Measurements from ENCODE around the gene CMSS1. TPM values are rescaled to one million over a fixed set of nuclear protein-coding genes. Genes with fewer than 3 reads are reported as not detected.

Gene CMSS1
- total RNA-seq, 1 experiment from 2014 or later = 98.6 TPM

DNA sequence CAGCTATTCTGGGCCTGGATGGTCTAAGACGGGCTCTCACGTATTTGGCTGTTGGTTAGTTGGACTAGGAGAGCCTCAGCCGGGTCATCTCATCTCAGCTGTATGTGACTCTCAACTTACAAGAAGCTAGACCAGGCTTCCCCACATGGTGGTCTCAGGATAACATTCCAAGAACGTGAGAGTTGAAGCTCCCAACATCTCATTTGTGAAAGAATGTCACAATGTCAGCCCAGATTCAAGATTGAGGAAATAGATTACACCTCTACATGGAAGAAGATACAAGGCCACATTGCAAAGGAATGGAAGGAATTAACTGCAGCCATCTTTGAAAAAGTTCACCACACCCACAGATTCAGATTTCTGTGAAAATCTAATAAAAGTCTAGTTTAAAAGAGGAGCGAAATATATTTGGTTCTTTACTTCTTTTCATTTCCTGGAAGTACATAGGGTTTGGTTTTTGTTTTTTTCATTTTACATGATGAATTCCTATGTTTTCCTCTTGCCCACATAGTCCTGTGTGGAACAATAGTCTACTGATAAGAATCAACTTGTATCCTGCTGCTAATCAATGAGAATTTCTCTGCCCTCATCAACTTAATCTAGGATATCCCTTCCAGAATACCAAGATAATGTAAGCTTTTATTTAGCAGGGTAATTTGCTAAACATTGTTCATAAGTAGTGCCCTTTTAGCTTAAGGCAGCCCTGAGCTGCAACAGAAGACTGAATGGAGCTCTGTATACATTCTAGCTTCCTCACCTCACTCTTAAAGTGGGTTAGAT is 116.5 kb downstream of the CMSS1 start:
- Histone ChIP-seq H3K27me3 (replicated peaks; ENCODE audit: insufficient read depth, low read depth, low read length, poor library complexity) (no peaks in the 10 kb centered on the region), H3K4me1 (ENCODE audit: insufficient read depth, low read length, poor library complexity, severe bottlenecking) (peaks cover 13% of the 10 kb centered on the region), H3K27ac (ENCODE audit: low read depth, low read length, poor library complexity, severe bottlenecking) (no peak overlapping the region), H3K4me3 (ENCODE audit: low read depth, low read length, poor library complexity, severe bottlenecking) (no peak overlapping the region), H3K36me3 (ENCODE audit: insufficient read depth, low read length, poor library complexity, severe bottlenecking) (no peaks in the 10 kb centered on the region), H3K9me3 (ENCODE audit: low read depth, low read length, poor library complexity, severe bottlenecking) (no peaks in the 10 kb centered on the region)
- TF ChIP-seq EZH2 (IDR thresholded peaks at IDR 0.05; ENCODE audit: borderline replicate concordance, low read depth, low read length, poor library complexity, severe bottlenecking) = no peak
- TF ChIP-seq CTCF (conservative IDR thresholded peaks at IDR 0.05; ENCODE audit: low read depth, low read length) = no peak
- BruUV-seq (replicated peaks) = no TSS peak
- intact Hi-C loops (cut with micrococcal nuclease; ENCODE audit: unreplicated experiment) = no loop called here
- ChIA-PET CTCF (no interaction called here), POLR2A (ENCODE audit: low non-redundant PET) (no interaction called here)
- DNase-seq (ENCODE audit: low spot score) = no peak

DNA sequence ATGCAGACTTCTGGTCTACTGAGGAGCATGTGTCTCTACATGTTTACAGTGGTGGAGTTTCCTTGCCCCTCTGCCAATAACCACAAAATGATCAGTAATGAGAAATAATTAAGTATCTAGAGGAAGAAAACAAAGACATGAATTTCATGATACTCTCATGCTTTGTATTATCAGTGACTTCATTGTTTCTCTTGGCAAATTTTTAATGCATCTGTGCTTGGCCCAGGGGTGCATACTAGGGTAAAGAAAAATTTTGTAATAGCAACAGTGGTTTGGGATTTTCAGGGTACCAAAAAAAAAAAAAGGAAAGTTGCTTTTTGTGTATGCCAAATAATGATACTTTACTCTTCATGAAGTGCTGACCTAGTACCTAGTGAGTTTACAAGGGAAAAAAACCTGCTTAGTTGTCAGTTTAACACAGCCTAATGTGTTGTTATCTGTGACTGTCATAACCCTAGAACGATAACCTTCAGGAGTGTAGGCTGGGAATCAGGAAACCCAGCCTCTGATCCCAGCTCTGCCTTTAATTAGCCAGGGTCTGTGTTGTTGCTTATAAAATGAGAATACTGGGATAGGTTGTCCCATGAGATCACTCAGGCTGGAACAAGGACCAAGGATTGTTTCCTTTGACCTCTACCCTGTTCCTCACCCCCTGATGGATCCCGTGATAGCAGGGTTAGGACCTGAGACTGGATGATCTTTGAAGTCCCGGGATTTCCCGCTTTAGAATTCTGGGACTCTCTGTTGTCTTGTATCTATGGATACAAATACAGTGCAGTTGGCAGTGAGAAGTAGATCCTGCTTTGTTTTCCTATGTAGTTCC is 117.5 kb downstream of the CMSS1 start:
- intact Hi-C loops (cut with micrococcal nuclease; ENCODE audit: unreplicated experiment) = no loop called here
- no peaks in the 10 kb centered on the region for H3K27me3 ChIP-seq (replicated peaks; ENCODE audit: insufficient read depth, low read depth, low read length, poor library complexity)
- no peak overlapping the region for H3K27ac ChIP-seq (ENCODE audit: low read depth, low read length, poor library complexity, severe bottlenecking)
- no peak for DNase-seq (ENCODE audit: low spot score)
- H3K9me3 ChIP-seq (ENCODE audit: low read depth, low read length, poor library complexity, severe bottlenecking) = no peaks in the 10 kb centered on the region
- CTCF ChIA-PET = no interaction called here
- TF ChIP-seq EZH2 (IDR thresholded peaks at IDR 0.05; ENCODE audit: borderline replicate concordance, low read depth, low read length, poor library complexity, severe bottlenecking) (no peak), CTCF (conservative IDR thresholded peaks at IDR 0.05; ENCODE audit: low read depth, low read length) (no peak)
- BruUV-seq (replicated peaks) = no TSS peak
- H3K4me3 ChIP-seq (ENCODE audit: low read depth, low read length, poor library complexity, severe bottlenecking) = no peak overlapping the region
- POLR2A ChIA-PET (ENCODE audit: low non-redundant PET) = no interaction called here
- H3K36me3 ChIP-seq (ENCODE audit: insufficient read depth, low read length, poor library complexity, severe bottlenecking) = no peaks in the 10 kb centered on the region
- peaks cover 13% of the 10 kb centered on the region for H3K4me1 ChIP-seq (ENCODE audit: insufficient read depth, low read length, poor library complexity, severe bottlenecking)

GRCh38 chr3:99938270-99938911 is 120.7 kb downstream of the CMSS1 start:
- BruUV-seq (replicated peaks) = no TSS peak
- no peak for DNase-seq (ENCODE audit: low spot score)
- Histone ChIP-seq H3K27ac (ENCODE audit: low read depth, low read length, poor library complexity, severe bottlenecking) (no peak overlapping the region), H3K4me1 (ENCODE audit: insufficient read depth, low read length, poor library complexity, severe bottlenecking) (peaks cover 13% of the 10 kb centered on the region), H3K27me3 (replicated peaks; ENCODE audit: insufficient read depth, low read depth, low read length, poor library complexity) (no peaks in the 10 kb centered on the region), H3K36me3 (ENCODE audit: insufficient read depth, low read length, poor library complexity, severe bottlenecking) (no peaks in the 10 kb centered on the region), H3K9me3 (ENCODE audit: low read depth, low read length, poor library complexity, severe bottlenecking) (no peaks in the 10 kb centered on the region), H3K4me3 (ENCODE audit: low read depth, low read length, poor library complexity, severe bottlenecking) (no peak overlapping the region)
- intact Hi-C loops (cut with micrococcal nuclease; ENCODE audit: unreplicated experiment) = no loop called here
- POLR2A ChIA-PET (ENCODE audit: low non-redundant PET) = no interaction called here
- TF ChIP-seq EZH2 (IDR thresholded peaks at IDR 0.05; ENCODE audit: borderline replicate concordance, low read depth, low read length, poor library complexity, severe bottlenecking) = no peak
- no peak for TF ChIP-seq CTCF (conservative IDR thresholded peaks at IDR 0.05; ENCODE audit: low read depth, low read length)
- CTCF ChIA-PET = no interaction called here

Measured in A673 (cell line).